Type B pancreatic cell (in vitro differentiated cells): ENCODE data around the gene SDC3. TPM values are rescaled to one million over a fixed set of nuclear protein-coding genes. Genes with fewer than 3 reads are reported as not detected.

Experiments used
- DNase-seq: peaks from one replicate; pipeline ENCODE4 v3.0.0; 2021; ENCODE audit warnings: mixed read lengths; ENCODE audit not compliant: unreplicated experiment; ENCODE audit errors: extremely low spot score
- H3K27ac Mint-ChIP-seq: 2 replicates; pipeline ENCODE4 v1.8.0; 2021; ENCODE audit warnings: mild to moderate bottlenecking, mixed read lengths
- H3K27me3 Mint-ChIP-seq: 2 replicates; pipeline ENCODE4 v1.8.0; 2021; ENCODE audit warnings: mixed read lengths
- H3K36me3 Mint-ChIP-seq: 2 replicates; pipeline ENCODE4 v1.8.0; 2021; ENCODE audit warnings: mixed read lengths
- H3K4me1 Mint-ChIP-seq: one replicate; pipeline ENCODE4 v1.8.0; 2021; ENCODE audit warnings: mixed read lengths; ENCODE audit not compliant: unreplicated experiment
- H3K4me3 Mint-ChIP-seq: 2 replicates; pipeline ENCODE4 v1.8.0; 2021; ENCODE audit warnings: mild to moderate bottlenecking, mixed read lengths
- H3K9me3 Mint-ChIP-seq: 2 replicates; pipeline ENCODE4 v1.8.0; 2021; ENCODE audit warnings: mixed read lengths
- CTCF ChIP-seq: fragments of 200-600 bp; sonication (generic); conservative IDR thresholded peaks from 2 replicates; pipeline ENCODE4 v1.5.0; 2021; ENCODE audit warnings: antibody characterized with exemption, mild to moderate bottlenecking
- total RNA-seq: library from RNA; stranded (reverse); gene quantifications from 2 replicates; pipeline ENCODE4 v1.2.1, GENCODE V29; 2021; ENCODE audit warnings: low replicate concordance

The SDC3 gene
- total RNA-seq, 1 donor from 2014 or later, result 54.2 TPM

- Mint-ChIP-seq H3K4me1 (peaks cover 27% of the 10 kb centered on the region), H3K4me3 (no peak overlapping the region), H3K9me3 (no peaks in the 10 kb centered on the region), H3K27me3 (no peaks in the 10 kb centered on the region), H3K27ac (no peak overlapping the region), H3K36me3 (peaks cover 3% of the 10 kb centered on the region)
- DNase-seq, result no peak
- no peak for TF ChIP-seq CTCF
These were observed 18.9 kb upstream of the SDC3 start for GRCh38 chr1:30927448-30927847.

GRCh38 chr1:30923597-30923996 is 15.0 kb upstream of the SDC3 start:
- Mint-ChIP-seq H3K36me3 (no peaks in the 10 kb centered on the region), H3K27me3 (no peaks in the 10 kb centered on the region), H3K9me3 (no peaks in the 10 kb centered on the region), H3K4me1 (peaks cover 15% of the 10 kb centered on the region), H3K4me3 (no peak overlapping the region), H3K27ac (no peak overlapping the region)
- no peak for TF ChIP-seq CTCF
- DNase-seq, result no peak

- no peak for DNase-seq
- H3K36me3 Mint-ChIP-seq, result no peaks in the 10 kb centered on the region
- no peak for TF ChIP-seq CTCF
- H3K9me3 Mint-ChIP-seq, result no peaks in the 10 kb centered on the region
- H3K4me1 Mint-ChIP-seq, result peaks cover 21% of the 10 kb centered on the region
- no peak overlapping the region for H3K27ac Mint-ChIP-seq
- H3K27me3 Mint-ChIP-seq, result no peaks in the 10 kb centered on the region
- no peak overlapping the region for H3K4me3 Mint-ChIP-seq
These were observed 12.3 kb upstream of the SDC3 start for GRCh38 chr1:30920827-30921226.

- Mint-ChIP-seq H3K36me3 (no peaks in the 10 kb centered on the region), H3K27ac (peak overlapping the region; percentile 86), H3K27me3 (no peaks in the 10 kb centered on the region), H3K4me1 (peaks cover 21% of the 10 kb centered on the region), H3K4me3 (peak overlapping the region; percentile 52), H3K9me3 (no peaks in the 10 kb centered on the region)
- peak; percentile 18 for TF ChIP-seq CTCF
- peak; percentile 29 for DNase-seq
These were observed 10.7 kb upstream of the SDC3 start for GRCh38 chr1:30919025-30919881.

- no peak for DNase-seq
- TF ChIP-seq CTCF, result no peak
- H3K9me3 Mint-ChIP-seq, result no peaks in the 10 kb centered on the region
- H3K27ac Mint-ChIP-seq, result no peak overlapping the region
- no peaks in the 10 kb centered on the region for H3K36me3 Mint-ChIP-seq
- H3K4me1 Mint-ChIP-seq, result peaks cover 21% of the 10 kb centered on the region
- no peaks in the 10 kb centered on the region for H3K27me3 Mint-ChIP-seq
- H3K4me3 Mint-ChIP-seq, result no peak overlapping the region
These were observed 7.7 kb upstream of the SDC3 start for GRCh38 chr1:30916296-30916695.
